ENCODE data around the gene SEC14L5. TPM values are rescaled to one million over a fixed set of nuclear protein-coding genes. Genes with fewer than 3 reads are reported as not detected.

Gene SEC14L5
- total RNA-seq, 1 donor from 2014 or later: 43.1 TPM

GRCh38 chr16:5003211-5003610 lies 45.1 kb downstream of the SEC14L5 start:
- intact Hi-C loops (cut with DNase I): no loop called here
- ATAC-seq: no peak
- no peak for DNase-seq (ENCODE audit: low spot score)

- no peak for ATAC-seq
- no peak for DNase-seq (ENCODE audit: low spot score)
- intact Hi-C loops (cut with DNase I): no loop called here
Measured at GRCh38 chr16:5003828-5004227, 45.7 kb downstream of the SEC14L5 start.

GRCh38 chr16:5004311-5004710 lies 46.2 kb downstream of the SEC14L5 start:
- DNase-seq (ENCODE audit: low spot score): no peak
- intact Hi-C loops (cut with DNase I): no loop called here
- no peak for ATAC-seq

GRCh38 chr16:5005916-5006315 lies 47.8 kb downstream of the SEC14L5 start:
- no peak for DNase-seq (ENCODE audit: low spot score)
- intact Hi-C loops (cut with DNase I): no loop called here
- ATAC-seq: no peak

GRCh38 chr16:5006348-5007193 lies 48.4 kb downstream of the SEC14L5 start:
- DNase-seq (ENCODE audit: low spot score): no peak
- intact Hi-C loops (cut with DNase I): no loop called here

GRCh38 chr16:5007256-5007655 lies 49.1 kb downstream of the SEC14L5 start:
- intact Hi-C loops (cut with DNase I): no loop called here
- DNase-seq (ENCODE audit: low spot score) (no peak), ATAC-seq (no peak)

More at GRCh38 chr16:5006348-5007193, 48.4 kb downstream of the SEC14L5 start:
- ATAC-seq: peak; percentile 66

- DNase-seq (ENCODE audit: low spot score) (no peak), ATAC-seq (no peak)
Measured at GRCh38 chr16:5008311-5008731, 50.2 kb downstream of the SEC14L5 start.

GRCh38 chr16:5010576-5011329 lies 52.6 kb downstream of the SEC14L5 start:
- no peak for ATAC-seq
- intact Hi-C loops (cut with DNase I): no loop called here
- DNase-seq (ENCODE audit: low spot score): no peak

More at GRCh38 chr16:5008311-5008731, 50.2 kb downstream of the SEC14L5 start:
- intact Hi-C loops (cut with DNase I): no loop called here

- DNase-seq (ENCODE audit: low spot score): no peak
- intact Hi-C loops (cut with DNase I): no loop called here
- ATAC-seq: no peak
Measured at GRCh38 chr16:5011637-5012036, 53.5 kb downstream of the SEC14L5 start.

- intact Hi-C loops (cut with DNase I): no loop called here
- ATAC-seq: no peak
- no peak for DNase-seq (ENCODE audit: low spot score)
Measured at GRCh38 chr16:5012887-5013286, 54.8 kb downstream of the SEC14L5 start.

GRCh38 chr16:5015351-5015750 lies 57.2 kb downstream of the SEC14L5 start:
- DNase-seq (ENCODE audit: low spot score): no peak
- intact Hi-C loops (cut with DNase I): no loop called here
- no peak for ATAC-seq

- DNase-seq (ENCODE audit: low spot score): no peak
- no peak for ATAC-seq
- intact Hi-C loops (cut with DNase I): no loop called here
Measured at GRCh38 chr16:5015887-5016286, 57.8 kb downstream of the SEC14L5 start.

- intact Hi-C loops (cut with DNase I): no loop called here
- no peak for ATAC-seq
- no peak for DNase-seq (ENCODE audit: low spot score)
Measured at GRCh38 chr16:5016967-5017677, 59.0 kb downstream of the SEC14L5 start.

- ATAC-seq (no peak), DNase-seq (ENCODE audit: low spot score) (no peak)
- intact Hi-C loops (cut with DNase I): no loop called here
Measured at GRCh38 chr16:5017678-5017969, 59.5 kb downstream of the SEC14L5 start.

- ATAC-seq (peak; percentile 92), DNase-seq (ENCODE audit: low spot score) (peak; percentile 80)
- intact Hi-C loops (cut with DNase I): no loop called here
Measured at GRCh38 chr16:5018793-5019192, 60.7 kb downstream of the SEC14L5 start.

- DNase-seq (ENCODE audit: low spot score) (no peak), ATAC-seq (no peak)
- intact Hi-C loops (cut with DNase I): loop anchor here (5.0 kb wide), 1 partner anchor 62 kb away; the partner anchor contains the start of gene SEC14L5
Measured at GRCh38 chr16:5019775-5020174, 61.6 kb downstream of the SEC14L5 start.

- ATAC-seq (peak; percentile 35), DNase-seq (ENCODE audit: low spot score) (no peak)
- intact Hi-C loops (cut with DNase I): loop anchor here (5.0 kb wide), 1 partner anchor 63 kb away; the partner anchor contains the start of gene SEC14L5
Measured at GRCh38 chr16:5020551-5020950, 62.4 kb downstream of the SEC14L5 start.

- ATAC-seq (no peak), DNase-seq (ENCODE audit: low spot score) (no peak)
- intact Hi-C loops (cut with DNase I): loop anchor here (5.0 kb wide), 1 partner anchor 65 kb away; the partner anchor contains the start of gene SEC14L5
Measured at GRCh38 chr16:5022521-5022920, 64.4 kb downstream of the SEC14L5 start.

GRCh38 chr16:5024632-5025031 lies 66.5 kb downstream of the SEC14L5 start:
- intact Hi-C loops (cut with DNase I): loop anchor here (5.0 kb wide), 1 partner anchor 67 kb away; the partner anchor contains the start of gene SEC14L5
- DNase-seq (ENCODE audit: low spot score) (no peak), ATAC-seq (no peak)
